GM19468 (cell line): ENCODE results near the gene ENGASE.

Experiments used
- ATAC-seq: cut with Tn5 transposase; IDR thresholded peaks from one replicate; pipeline ENCODE4 v1.9.1; 2021; ENCODE audit warnings: mild to moderate bottlenecking, moderate library complexity, moderate number of reproducible peaks; ENCODE audit not compliant: unreplicated experiment; ENCODE audit errors: extremely low read depth

ENGASE gene

DNA sequence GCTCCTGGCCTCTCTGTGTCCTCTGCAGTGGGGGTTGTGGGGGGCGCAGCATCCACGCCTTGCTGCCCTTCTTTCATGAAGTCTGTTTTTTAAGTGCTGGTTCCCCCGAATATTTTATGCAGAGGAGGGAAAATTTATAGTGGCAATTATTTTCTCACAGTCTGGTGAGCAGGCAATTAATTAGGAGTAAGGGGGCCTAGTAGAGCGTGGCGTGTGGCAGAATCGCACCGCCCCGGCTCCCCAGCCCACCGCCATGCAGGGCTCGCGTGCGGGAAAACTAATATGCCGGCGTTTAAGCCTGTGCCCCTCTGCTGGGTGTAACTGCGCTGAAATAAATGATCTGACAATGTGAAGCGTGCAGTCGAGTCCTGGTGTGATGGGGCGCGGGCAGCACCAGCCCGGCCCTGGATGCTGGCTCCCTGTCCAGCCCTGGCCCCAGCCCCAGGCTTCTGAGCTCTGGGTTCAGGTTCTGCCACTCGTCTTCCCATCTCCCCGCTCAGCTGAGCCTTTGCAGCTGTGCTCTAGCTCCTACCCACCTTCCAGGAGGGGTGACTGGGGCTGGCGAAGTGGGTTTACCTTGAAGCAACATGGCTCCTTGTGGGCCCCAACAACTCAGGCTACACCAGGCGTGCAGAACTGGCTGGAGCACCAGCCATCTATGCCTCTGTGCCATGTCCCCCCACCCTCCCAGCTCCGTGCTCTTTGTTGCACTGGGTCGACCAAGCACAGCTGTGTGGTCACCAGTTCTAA lies 13.8 kb downstream of the ENGASE start:
- ATAC-seq, result no peak

DNA sequence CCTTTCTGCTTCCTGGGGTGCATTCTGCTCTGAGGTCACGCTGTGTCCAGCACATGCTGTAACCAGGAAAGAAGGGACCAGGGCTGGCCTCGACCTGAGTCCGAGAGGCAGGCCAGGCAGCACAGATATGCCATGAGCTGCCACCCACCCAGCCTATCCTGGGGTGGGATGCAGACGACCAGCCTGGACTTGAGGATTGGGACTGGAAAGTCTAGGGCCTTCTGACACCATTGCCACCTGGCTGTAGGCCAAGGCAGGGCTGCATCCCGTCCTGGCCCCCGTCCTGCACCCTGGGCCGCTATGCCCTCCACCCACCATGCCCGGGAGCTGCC lies 14.3 kb downstream of the ENGASE start:
- ATAC-seq, result no peak

DNA sequence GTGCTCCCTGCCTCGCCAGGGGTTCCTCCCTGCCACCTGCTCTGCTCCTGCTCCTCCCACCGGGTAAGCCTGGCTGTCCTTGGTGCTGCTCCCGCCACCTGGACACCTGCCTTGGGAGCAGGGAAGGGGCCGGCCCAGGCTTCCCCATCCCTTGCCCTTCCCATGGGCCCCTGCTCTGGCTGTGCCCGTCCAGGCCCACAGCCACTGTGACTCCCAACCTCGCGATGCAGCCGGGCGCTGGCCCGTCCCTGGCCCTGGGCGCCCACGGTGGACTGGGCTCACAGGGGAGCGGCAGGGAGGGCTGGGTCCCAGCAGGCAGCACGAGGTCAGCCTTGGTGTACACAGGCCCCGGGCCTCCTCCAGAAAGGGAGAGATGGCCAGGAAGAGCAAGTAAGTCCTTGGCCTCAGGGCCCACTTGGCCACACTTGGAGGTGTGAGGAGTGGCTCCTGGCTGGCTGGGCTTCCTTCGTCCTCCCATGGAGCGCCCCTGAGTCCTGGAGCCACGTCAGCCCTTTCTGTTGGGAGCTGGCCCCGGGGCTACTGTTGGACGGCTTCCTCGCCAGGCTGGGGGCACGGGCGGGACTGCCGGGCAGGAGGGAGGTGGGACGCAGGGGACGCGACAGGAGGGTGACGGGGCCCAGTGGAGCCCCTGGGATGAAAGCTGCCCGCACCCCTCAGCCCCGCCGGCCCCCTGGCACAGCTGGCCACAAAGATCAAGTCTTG lies 15.3 kb downstream of the ENGASE start:
- no peak for ATAC-seq

DNA sequence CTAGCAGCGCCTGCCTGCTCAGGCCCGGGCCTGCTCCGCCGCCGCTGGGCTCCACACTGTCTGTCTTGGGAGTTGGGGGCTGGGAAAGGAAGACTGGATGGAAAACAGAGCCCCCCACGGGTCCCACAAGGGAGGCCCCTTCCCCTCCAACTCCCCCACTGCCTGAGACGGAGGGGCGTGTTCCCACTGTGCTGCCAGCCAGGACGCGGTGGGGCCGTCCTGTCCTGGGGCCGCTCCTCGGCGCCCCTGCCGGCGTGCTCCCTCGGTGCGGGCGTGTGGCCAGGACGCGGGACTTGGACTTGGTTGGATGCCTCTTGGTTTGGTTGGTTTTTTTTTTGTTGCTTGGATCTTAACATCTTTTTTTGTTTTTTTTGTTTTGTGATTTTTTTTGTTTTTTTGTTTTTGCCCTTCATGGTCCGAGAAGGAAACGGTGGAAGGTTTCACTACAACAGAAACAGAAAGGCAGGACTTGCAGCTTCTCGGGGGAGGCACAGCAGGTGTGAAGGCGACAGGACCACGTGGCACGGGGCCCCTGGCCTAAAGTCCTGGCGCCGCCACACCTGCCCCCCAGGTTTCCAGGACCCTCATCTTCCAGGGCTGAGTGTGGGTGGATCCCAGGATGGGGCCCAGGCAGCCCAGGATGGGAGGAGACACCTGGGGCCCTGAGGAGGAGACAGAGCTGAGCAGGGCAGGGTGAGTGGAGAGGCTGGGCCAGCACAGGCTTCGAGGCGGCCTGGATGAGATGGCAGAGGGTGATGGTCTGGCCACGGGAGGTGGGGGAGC lies 16.0 kb downstream of the ENGASE start:
- no peak for ATAC-seq

DNA sequence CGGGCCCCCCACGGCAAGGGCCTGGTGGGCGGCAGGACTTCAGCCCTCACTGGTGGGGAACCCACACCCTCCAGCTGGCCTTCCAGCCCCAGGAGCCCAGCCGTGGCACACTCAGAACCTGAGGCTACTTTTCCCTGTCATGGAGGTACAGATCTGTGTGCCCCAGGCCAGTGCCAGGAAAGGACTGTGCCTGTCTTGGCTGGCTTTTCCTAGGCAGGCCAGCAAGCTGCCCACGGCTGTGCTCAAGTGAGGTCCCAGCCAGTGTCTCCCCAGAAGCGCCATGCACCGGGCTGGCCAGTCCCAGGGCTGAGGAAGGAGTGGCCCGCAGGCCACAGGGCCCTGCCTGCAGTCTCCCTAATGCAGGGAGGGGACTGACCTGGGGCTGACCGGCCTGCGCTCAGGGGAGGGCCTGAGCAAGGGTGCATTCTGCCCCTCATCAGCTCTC lies 16.6 kb downstream of the ENGASE start:
- ATAC-seq, result no peak

DNA sequence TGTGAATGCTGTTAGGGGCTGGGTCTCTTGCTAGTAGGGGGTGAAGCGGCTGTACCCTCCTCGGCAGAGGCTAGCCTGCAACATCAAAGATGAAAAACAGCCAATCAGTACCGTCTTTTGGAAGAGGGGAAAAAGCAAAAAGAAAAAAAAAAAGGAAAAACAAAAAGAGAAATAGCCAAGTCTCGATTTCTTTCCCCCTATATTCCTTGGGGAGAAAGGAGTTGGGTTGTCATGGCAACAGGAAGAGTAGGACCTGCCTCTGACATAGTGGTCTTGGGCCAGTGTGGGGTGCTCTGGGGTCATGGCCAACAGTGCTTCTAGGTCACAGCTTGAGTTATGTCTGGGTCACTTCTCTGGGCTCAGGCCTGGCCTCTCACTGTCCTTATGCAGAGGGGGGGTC lies 17.9 kb downstream of the ENGASE start:
- ATAC-seq, result no peak

DNA sequence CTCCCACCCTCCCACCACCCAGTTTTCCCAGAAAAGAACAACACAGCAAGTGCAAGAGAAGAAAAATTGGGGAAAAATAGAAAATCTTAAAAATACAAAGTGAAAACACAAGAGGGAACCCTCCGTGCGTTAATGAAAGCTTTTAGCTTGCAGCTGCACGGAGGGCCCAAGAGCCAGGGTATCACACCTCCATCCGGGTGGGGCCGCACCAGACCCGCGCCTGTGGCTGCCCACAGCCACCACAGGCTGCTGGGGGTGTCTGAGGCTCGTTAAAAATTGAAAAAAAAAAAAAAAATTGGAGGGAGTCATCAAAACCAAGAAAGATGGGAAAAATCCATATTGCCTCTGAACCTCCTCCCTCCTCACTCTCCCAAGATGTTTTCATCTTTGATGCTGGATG lies 18.6 kb downstream of the ENGASE start:
- no peak for ATAC-seq

DNA sequence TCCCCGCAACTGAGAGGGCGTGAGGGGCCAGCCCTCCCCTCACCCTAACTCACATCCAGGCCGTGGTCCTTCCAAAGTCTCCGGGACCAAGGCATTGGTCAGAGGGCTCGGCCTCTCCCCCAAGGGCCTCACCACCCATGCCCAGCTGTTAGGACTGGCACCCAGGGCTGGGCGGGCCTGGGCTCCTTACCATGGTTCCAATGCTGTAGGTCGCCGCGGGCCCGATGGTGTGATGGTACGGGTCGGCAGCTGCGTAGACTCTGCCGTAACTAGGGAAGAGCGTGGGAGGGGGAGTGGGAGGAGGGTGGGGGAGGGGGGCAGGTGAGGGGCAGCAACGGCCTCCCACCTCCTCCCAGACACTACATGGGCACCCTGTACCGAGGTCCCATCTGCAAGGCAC lies 19.6 kb downstream of the ENGASE start:
- ATAC-seq, result no peak

DNA sequence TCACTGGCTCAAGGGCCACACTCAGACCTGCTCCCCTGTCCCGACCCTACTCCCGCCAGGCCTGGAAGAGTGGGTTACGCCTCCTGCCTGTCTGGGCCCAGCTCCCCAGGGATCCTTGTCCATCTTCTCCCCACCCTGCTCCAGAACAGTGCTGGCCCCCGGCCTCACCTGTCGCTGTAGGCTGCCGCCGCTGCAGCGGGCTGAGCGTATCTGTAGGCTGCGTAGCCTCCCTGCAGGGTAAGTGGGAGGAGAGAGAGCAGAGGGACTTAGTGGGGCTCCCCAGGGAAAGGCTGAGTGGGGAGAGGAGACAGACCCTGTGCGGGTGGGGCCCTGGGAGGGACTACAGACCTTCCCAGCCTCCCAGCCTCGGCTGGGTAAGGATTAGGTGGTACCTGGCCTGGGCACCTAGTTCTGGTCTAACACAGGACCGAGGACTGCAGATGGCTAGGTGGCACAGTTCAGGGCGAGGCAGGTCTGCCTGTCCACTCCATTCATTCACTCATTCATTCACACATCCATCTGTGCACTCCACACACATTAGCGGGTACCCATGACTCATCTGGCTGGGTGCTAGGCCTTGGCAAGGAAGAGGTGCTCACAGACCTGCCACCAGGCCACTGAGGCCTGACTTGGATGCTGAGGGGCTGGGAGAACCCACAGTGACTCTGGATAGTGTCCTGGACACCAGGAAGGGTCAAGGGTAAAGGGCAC lies 20.9 kb downstream of the ENGASE start:
- ATAC-seq, result no peak

DNA sequence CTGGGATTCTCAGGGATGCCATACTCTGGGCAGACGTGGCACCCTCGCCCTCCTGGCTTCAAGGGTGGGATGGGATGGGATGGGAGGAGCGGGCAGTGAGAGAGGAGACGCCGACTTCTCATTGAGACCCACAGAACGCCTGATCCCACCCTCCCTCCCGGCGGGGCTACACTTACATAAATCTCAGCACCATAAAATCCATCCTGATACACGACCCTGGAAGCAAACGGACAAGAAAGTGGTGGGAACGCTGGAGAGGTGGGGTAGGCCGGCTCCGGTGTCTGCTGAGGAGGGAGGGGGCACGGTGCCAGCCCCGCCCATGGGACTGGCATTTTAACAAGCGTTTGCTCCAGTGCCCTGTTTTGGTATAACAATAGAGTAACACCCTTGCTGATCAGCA lies 21.9 kb downstream of the ENGASE start:
- no peak for ATAC-seq

DNA sequence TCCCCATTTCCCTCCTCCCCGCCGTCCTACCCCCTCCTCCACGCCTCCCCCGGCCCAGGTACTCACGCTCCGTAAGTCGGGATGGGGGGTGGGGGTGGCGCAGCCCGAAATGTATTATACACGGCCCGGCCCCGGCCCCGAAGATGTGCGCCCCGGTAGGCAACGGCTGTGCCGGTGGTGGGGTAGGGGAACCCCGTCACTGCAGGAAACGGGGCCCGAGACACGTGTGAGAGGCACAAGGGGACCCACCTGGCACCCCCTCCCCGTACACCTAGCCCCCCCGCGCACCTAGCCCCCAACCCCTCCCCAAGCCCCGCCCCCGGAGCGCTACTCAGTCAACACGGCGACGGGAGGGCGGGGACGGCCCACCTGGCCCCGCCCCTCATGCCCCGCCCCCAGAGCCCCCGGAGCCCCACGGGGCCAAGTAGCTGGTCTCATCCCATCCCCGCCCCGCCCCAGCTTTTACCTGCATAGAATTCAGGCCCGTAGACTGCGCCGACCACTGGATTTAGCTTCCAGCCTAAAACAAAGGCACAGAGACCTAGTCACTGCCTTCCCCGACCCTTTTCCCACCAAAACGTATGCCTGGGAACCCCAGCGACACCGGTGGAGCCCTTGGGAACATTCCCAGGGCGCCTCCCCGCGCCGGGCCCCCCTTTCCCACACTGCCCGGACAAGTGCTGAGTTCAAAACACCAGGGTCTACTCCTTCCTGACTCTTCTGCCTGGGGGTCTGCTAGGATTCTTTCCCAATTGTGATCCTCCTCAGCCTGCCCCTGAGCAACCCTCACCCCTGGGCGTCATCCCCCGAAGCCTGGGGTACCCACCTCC lies 22.8 kb downstream of the ENGASE start:
- ATAC-seq, result no peak

DNA sequence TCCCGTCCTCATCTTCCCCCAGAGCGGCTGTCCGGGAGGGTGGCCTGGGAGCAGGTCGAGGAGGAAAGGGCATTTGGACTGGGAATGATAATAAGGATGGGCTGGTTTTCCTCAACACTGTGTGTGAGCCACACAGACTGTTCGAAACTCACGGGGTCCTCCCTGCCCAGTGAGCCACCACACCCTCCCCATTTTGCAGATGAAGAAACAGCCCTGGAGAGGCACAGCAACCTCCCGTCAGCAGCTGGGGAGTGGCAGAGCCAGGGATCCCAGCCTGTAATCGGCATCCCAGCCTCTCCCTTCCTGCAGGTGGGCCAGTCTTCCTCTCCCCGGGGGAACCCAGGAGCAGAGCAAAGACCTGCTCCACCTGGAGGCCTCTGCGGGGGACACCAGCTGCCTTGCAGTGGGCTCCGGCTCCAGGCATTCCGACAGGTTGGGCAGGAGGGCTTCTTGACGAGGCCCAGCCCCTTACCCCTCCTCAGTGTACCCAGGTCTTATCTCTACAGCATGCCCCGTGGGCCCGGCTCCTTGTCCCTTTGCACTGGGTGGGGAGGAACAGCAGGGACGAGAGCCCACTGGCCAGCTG lies 23.8 kb downstream of the ENGASE start:
- ATAC-seq, result no peak

DNA sequence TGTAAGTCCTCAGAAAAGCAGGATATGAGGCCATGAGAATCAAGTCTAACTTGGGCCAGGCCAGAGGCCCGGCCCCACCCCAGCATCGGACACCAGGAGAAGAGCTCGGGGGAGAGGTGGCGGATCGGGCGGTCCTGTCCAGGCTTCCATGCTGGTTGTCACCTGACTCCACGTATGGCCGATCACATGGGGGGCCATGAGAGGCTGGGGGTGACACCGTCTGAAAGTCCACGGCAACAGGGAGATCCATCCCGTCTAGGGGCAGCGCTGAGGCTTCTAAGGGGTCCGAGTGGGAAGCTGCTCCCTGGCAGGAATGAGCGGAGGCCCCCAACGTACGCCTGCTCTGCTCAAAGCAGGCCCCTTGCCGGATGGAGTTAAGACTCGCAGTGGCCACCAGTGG lies 25.8 kb downstream of the ENGASE start:
- no peak for ATAC-seq

DNA sequence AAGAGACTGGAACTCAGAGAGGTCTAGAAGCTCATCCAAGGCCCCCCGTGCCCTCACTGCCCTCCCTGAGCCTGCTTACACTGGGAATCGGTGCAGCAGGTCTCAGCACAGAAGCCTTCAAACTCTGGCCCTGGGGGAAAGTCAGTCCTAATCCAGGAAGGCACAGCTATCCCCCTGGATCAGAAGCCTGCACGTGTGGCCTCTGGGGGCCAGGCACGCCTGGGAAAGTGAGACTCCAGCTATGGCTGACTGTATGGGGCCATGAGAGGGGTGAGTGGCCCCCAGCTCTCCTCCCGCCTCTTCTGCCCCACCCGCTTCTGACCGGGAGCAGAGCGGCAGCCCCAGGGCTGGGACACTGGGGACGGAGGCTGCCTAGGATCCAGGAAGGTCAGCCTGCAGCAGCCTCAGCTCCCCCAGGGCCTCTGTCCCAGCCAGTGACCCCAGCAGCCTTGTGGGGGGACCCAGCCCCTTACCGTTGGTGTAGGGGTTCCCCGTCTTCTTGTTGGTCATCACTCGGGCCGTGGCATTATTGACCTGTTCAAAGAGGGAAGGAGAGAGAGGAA lies 26.6 kb downstream of the ENGASE start:
- no peak for ATAC-seq

DNA sequence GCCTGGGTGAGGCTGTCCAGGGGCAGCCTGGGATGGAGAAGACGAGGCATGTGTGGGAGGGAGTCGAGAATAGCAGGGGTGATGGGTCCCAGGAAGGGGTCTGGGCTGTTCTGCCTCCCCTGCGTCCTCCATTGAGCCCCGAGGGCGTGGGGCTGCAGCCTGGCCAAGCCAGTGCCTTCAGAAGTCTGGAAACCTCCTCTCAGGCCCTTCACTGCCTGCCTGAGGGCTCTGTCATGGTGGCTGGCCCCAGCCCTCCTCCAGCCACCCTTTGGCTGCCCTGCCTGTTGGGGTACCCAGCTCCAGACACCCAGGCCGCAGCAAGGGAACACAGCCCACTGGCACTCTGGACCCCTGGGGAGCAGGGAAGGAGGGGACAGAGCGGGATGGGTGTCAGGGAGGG lies 27.6 kb downstream of the ENGASE start:
- no peak for ATAC-seq

DNA sequence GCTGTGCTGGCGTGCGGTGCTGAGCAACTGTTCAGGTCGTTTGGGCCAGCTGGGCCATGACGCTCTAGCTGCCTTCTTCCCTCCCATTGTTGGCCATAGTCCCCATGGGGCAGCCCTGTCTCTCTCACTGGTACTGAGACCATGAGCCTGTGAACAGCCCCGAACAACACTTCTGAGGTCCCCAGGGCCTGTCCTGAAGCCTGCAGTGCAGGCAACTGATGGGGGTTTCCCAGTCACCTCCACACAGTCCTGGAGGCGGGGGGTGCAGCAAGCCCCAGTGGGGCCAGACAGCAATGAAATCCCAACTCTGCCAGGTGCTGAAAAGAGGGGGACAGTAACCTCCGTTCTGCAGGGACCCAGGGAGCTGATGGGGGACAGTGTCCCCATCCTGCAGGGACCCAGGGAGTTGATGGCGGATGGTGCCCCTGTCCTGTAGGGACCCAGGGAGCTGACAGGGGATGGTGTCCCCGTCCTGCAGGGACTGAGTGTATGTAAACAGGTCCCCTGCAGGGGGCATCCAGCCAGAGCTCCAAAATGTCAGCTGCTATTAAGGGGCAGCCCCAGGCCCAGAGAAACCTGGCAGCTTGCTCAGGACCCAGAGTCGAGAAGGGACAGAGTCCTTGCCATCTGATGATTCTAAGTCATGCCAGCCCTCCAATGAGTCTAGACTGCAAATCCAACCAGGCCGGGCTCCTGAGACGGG lies 30.4 kb downstream of the ENGASE start:
- no peak for ATAC-seq

DNA sequence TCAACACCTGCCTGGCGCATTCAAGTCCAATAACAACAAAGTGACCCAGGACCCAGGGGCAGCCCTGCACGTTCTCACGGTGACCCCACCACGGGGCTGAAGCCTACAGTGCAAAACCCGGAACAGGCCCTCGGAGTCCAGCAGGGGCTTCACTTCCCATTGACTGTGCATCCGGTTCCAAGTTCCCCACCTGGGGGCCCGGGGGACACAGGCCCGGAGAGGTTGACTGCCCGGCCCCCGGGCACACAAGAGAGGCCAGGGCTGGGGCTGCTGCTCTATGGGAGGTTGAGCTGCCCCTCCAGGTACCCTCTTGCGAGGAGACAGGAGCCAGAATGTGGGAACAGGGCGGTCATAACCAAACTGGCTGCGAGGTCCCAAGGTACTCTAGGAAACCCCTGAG lies 31.3 kb downstream of the ENGASE start:
- no peak for ATAC-seq

DNA sequence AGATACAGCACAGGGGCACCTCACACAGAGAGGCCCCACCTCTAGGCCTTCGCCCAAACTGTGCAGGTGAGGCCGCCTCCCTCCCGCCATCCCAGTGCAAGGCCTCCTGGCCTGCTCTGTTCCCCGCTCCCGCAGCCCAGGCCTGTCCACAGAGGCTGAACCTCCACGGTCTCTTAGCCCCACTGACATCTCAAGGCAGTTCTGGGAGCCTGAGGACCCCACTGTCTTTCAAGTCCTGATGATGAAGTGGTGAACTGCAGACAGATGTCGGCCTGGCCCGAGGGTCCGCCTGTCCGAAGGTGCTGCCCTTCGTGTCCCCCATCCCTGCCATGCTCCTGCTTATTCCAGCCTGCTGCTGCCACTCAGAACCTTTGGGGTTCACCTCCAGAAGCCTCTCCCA lies 32.3 kb downstream of the ENGASE start:
- no peak for ATAC-seq
